Neuronal stem cell (in vitro differentiated cells): Measurements from ENCODE around the gene HIVEP2.

ENCODE experiments used
- DNase-seq: peaks from one replicate; pipeline ENCODE4 v3.0.0-alpha.2; 2013; ENCODE audit warnings: low spot score
- H2AFZ ChIP-seq: one replicate; pipeline ENCODE4 v1.6.1; 2013; ENCODE audit warnings: mild to moderate bottlenecking, low read length, inconsistent platforms
- H2AK5ac ChIP-seq: 2 replicates; pipeline ENCODE4 v1.6.1; 2013; ENCODE audit warnings: low read depth, mild to moderate bottlenecking, inconsistent platforms, low read length, moderate library complexity, mixed read lengths
- H2BK120ac ChIP-seq: 2 replicates; pipeline ENCODE4 v1.6.1; 2013; ENCODE audit warnings: low read depth, mild to moderate bottlenecking, inconsistent platforms, low read length, moderate library complexity, mixed read lengths
- H2BK12ac ChIP-seq: one replicate; pipeline ENCODE4 v1.6.1; 2013; ENCODE audit warnings: low read length, inconsistent platforms
- H2BK15ac ChIP-seq: 2 replicates; pipeline ENCODE4 v1.6.1; 2013; ENCODE audit warnings: mild to moderate bottlenecking, low read length, inconsistent platforms, mixed read lengths
- H2BK5ac ChIP-seq: one replicate; pipeline ENCODE4 v1.6.1; 2013; ENCODE audit warnings: inconsistent platforms, mild to moderate bottlenecking, low read length, moderate library complexity
- H3K14ac ChIP-seq: one replicate; pipeline ENCODE4 v1.6.1; 2013; ENCODE audit warnings: low read length, inconsistent platforms
- H3K18ac ChIP-seq: 2 replicates; pipeline ENCODE4 v1.6.1; 2013; ENCODE audit warnings: low read length, inconsistent platforms
- H3K23ac ChIP-seq: 2 replicates; pipeline ENCODE4 v1.6.1; 2013; ENCODE audit warnings: low read depth, mild to moderate bottlenecking, mixed read lengths, low read length, inconsistent platforms; ENCODE audit not compliant: poor library complexity
- H3K27ac ChIP-seq: replicated peaks from 3 replicates; pipeline ENCODE4 v1.5.1; 2013; ENCODE audit warnings: low read length, inconsistent platforms
- H3K27me3 ChIP-seq, 3 experiments: 2 replicates each; pipeline ENCODE4 v1.6.1; 2013; ENCODE audit warnings: low read length in 3 of 3, mild to moderate bottlenecking in 2 of 3, inconsistent platforms in 1 of 3, low read depth in 1 of 3, mixed read lengths in 1 of 3, moderate library complexity in 1 of 3; ENCODE audit not compliant: control insufficient read depth in 3 of 3, insufficient read depth in 3 of 3
- H3K36me3 ChIP-seq, 2 donors: replicated peaks in 1 of 2; 2 replicates each; pipeline ENCODE4 v1.6.1; 2013; ENCODE audit warnings: low read length in 2 of 2; ENCODE audit not compliant: control insufficient read depth in 2 of 2, insufficient read depth in 2 of 2
- H3K4ac ChIP-seq: 2 replicates; pipeline ENCODE4 v1.6.1; 2013; ENCODE audit warnings: inconsistent platforms, mild to moderate bottlenecking, low read length, moderate library complexity
- H3K4me1 ChIP-seq, 2 donors: 1 replicate in 1 of 2; 2 replicates in 1 of 2; pipeline ENCODE4 v1.6.1; 2013; ENCODE audit warnings: low read length in 2 of 2, low read depth in 1 of 2; ENCODE audit not compliant: control insufficient read depth in 2 of 2, insufficient read depth in 1 of 2
- H3K4me2 ChIP-seq: one replicate; pipeline ENCODE4 v1.6.1; 2013; ENCODE audit warnings: mild to moderate bottlenecking, low read length, inconsistent platforms; ENCODE audit not compliant: insufficient read depth, poor library complexity, severe bottlenecking
- H3K4me3 ChIP-seq, 2 donors: 2 replicates each; pipeline ENCODE4 v1.5.1; 2013; ENCODE audit warnings: low read length in 2 of 2, mild to moderate bottlenecking in 2 of 2, inconsistent platforms in 1 of 2, moderate library complexity in 1 of 2
- H3K79me1 ChIP-seq: one replicate; pipeline ENCODE4 v1.6.1; 2013; ENCODE audit warnings: low read depth, mild to moderate bottlenecking, inconsistent platforms, low read length, moderate library complexity
- H3K9ac ChIP-seq: one replicate; pipeline ENCODE4 v1.6.1; 2013; ENCODE audit warnings: mild to moderate bottlenecking, low read depth, low read length, inconsistent platforms; ENCODE audit not compliant: poor library complexity
- H3K9me3 ChIP-seq, 2 donors: replicated peaks in 1 of 2; 2 replicates each; pipeline versions ENCODE3 to v1.6.1; 2013; ENCODE audit warnings: low read length in 2 of 2, mild to moderate bottlenecking in 2 of 2, inconsistent platforms in 1 of 2, low read depth in 1 of 2, mixed read lengths in 1 of 2, moderate library complexity in 1 of 2; ENCODE audit not compliant: control insufficient read depth in 2 of 2, insufficient read depth in 1 of 2
- H4K8ac ChIP-seq: one replicate; pipeline ENCODE4 v1.6.1; 2013; ENCODE audit warnings: low read depth, mild to moderate bottlenecking, inconsistent platforms, low read length, moderate library complexity
- H4K91ac ChIP-seq: one replicate; pipeline ENCODE4 v1.6.1; 2013; ENCODE audit warnings: low read length, low read depth, mild to moderate bottlenecking, inconsistent platforms; ENCODE audit not compliant: poor library complexity
- WGBS, 2 donors: extraction: QIAGEN DNeasy Blood & Tissue Kit; methylation state at CpG; one replicate each; pipeline ENCODE4 v1.1.7; 2013; ENCODE audit warnings: missing lambda C conversion rate in 2 of 2, mixed read lengths in 1 of 2; ENCODE audit not compliant: insufficient read length in 2 of 2, insufficient replicate concordance in 1 of 2; ENCODE audit errors: extremely low coverage in 2 of 2; 5-methylcytosine and 5-hydroxymethylcytosine counted together

HIVEP2 gene

GRCh38 chr6:142752348-142752747, 192.6 kb downstream of the HIVEP2 start:
- H3K27ac ChIP-seq, result no peak overlapping the region
- WGBS, 2 donors, result no CpG with 5 or more reads among the region's 2 CpGs
- H2AFZ ChIP-seq, result no peak overlapping the region
- no peaks in the 10 kb centered on the region for H3K9me3 ChIP-seq
- no peak overlapping the region for H3K4ac ChIP-seq
- no peak overlapping the region for H3K9ac ChIP-seq
- no peak overlapping the region for H4K91ac ChIP-seq
- H3K4me2 ChIP-seq, result no peak overlapping the region
- H2AK5ac ChIP-seq, result no peak overlapping the region
- H4K8ac ChIP-seq, result no peak overlapping the region
- H3K14ac ChIP-seq, result no peak overlapping the region
- H3K4me3 ChIP-seq, result no peak overlapping the region
- H2BK5ac ChIP-seq, result no peak overlapping the region
- no peak overlapping the region for H2BK120ac ChIP-seq
- peaks cover 2 to 12% of the 10 kb centered on the region in 2 donors for H3K36me3 ChIP-seq
- no peak overlapping the region for H3K23ac ChIP-seq
- H2BK12ac ChIP-seq, result no peak overlapping the region
- DNase-seq, result no peak
- H3K27me3 ChIP-seq, result no peaks in the 10 kb centered on the region
- H3K4me1 ChIP-seq, result peaks cover 0 to 3% of the 10 kb centered on the region in 2 donors
- H2BK15ac ChIP-seq, result no peak overlapping the region
- H3K18ac ChIP-seq, result no peak overlapping the region
- no peaks in the 10 kb centered on the region for H3K79me1 ChIP-seq

- H3K27me3 ChIP-seq, result no peaks in the 10 kb centered on the region
- no peak overlapping the region for H2BK120ac ChIP-seq
- no peak overlapping the region for H2BK12ac ChIP-seq
- H3K4me1 ChIP-seq, result peaks cover 0 to 3% of the 10 kb centered on the region in 2 donors
- no peak overlapping the region for H3K4me2 ChIP-seq
- no peak overlapping the region for H3K4me3 ChIP-seq
- H3K9me3 ChIP-seq, result no peaks in the 10 kb centered on the region
- no peak overlapping the region for H2BK5ac ChIP-seq
- no peak overlapping the region for H3K4ac ChIP-seq
- H2AK5ac ChIP-seq, result no peak overlapping the region
- H3K27ac ChIP-seq, result no peak overlapping the region
- H3K14ac ChIP-seq, result peak overlapping the region; percentile 31
- no peak overlapping the region for H4K91ac ChIP-seq
- no CpG with 5 or more reads among the region's 3 CpGs for WGBS, 2 donors
- H4K8ac ChIP-seq, result no peak overlapping the region
- no peak overlapping the region for H2BK15ac ChIP-seq
- H3K18ac ChIP-seq, result no peak overlapping the region
- no peaks in the 10 kb centered on the region for H3K79me1 ChIP-seq
- no peak overlapping the region for H3K23ac ChIP-seq
- peaks cover 2 to 10% of the 10 kb centered on the region in 2 donors for H3K36me3 ChIP-seq
- no peak for DNase-seq
- H3K9ac ChIP-seq, result no peak overlapping the region
- no peak overlapping the region for H2AFZ ChIP-seq
Observed at GRCh38 chr6:142751452-142751851, 193.5 kb downstream of the HIVEP2 start.

- Histone ChIP-seq H3K23ac (no peak overlapping the region), H2BK15ac (no peak overlapping the region), H2BK120ac (no peak overlapping the region), H3K18ac (no peak overlapping the region), H3K9ac (no peak overlapping the region), H3K14ac (no peak overlapping the region), H2BK12ac (no peak overlapping the region), H2AFZ (no peak overlapping the region), H3K4ac (no peak overlapping the region), H3K36me3 (peaks cover 2 to 10% of the 10 kb centered on the region in 2 donors), H3K9me3 (no peaks in the 10 kb centered on the region), H3K4me1 (peaks cover 0 to 2% of the 10 kb centered on the region in 2 donors), H4K8ac (no peak overlapping the region), H3K4me3 (no peak overlapping the region), H3K4me2 (no peak overlapping the region), H2AK5ac (no peak overlapping the region), H3K27ac (no peak overlapping the region), H3K79me1 (no peaks in the 10 kb centered on the region), H2BK5ac (no peak overlapping the region), H3K27me3 (no peaks in the 10 kb centered on the region), H4K91ac (no peak overlapping the region)
- DNase-seq, result no peak
- no CpG with 5 or more reads among the region's 1 CpG for WGBS, 2 donors
Observed at GRCh38 chr6:142750998-142751397, 194.0 kb downstream of the HIVEP2 start.

- H3K79me1 ChIP-seq, result no peaks in the 10 kb centered on the region
- no peak for DNase-seq
- H3K4me2 ChIP-seq, result no peak overlapping the region
- H3K23ac ChIP-seq, result no peak overlapping the region
- no peak overlapping the region for H3K4me3 ChIP-seq
- H3K14ac ChIP-seq, result no peak overlapping the region
- H3K4me1 ChIP-seq, result peaks cover 0 to 2% of the 10 kb centered on the region in 2 donors
- no peak overlapping the region for H2BK5ac ChIP-seq
- no peak overlapping the region for H3K9ac ChIP-seq
- H3K27me3 ChIP-seq, result no peaks in the 10 kb centered on the region
- no peak overlapping the region for H2BK15ac ChIP-seq
- no CpG with 5 or more reads among the region's 3 CpGs for WGBS, 2 donors
- H2BK12ac ChIP-seq, result no peak overlapping the region
- H4K8ac ChIP-seq, result no peak overlapping the region
- no peak overlapping the region for H2AK5ac ChIP-seq
- peaks cover 2 to 10% of the 10 kb centered on the region in 2 donors for H3K36me3 ChIP-seq
- H3K9me3 ChIP-seq, result no peaks in the 10 kb centered on the region
- no peak overlapping the region for H4K91ac ChIP-seq
- H2BK120ac ChIP-seq, result no peak overlapping the region
- no peak overlapping the region for H3K4ac ChIP-seq
- no peak overlapping the region for H2AFZ ChIP-seq
- no peak overlapping the region for H3K18ac ChIP-seq
- H3K27ac ChIP-seq, result no peak overlapping the region
Observed at GRCh38 chr6:142749556-142749955, 195.4 kb downstream of the HIVEP2 start.
